GM21619 (cell line): Measurements from ENCODE around the gene PTPRD.
A peak's percentile ranks its signal among the peaks of the same experiment; 100 is the strongest.

Experiments used
- ATAC-seq: cut with Tn5 transposase; IDR thresholded peaks from one replicate; pipeline ENCODE4 v1.9.1; 2021; ENCODE audit not compliant: unreplicated experiment

Gene PTPRD

GRCh38 chr9:9625248-9625647 lies 987.6 kb downstream of the PTPRD start:
- ATAC-seq = no peak

- ATAC-seq = no peak
These were observed 989.3 kb downstream of the PTPRD start for GRCh38 chr9:9623506-9623905.

GRCh38 chr9:9621355-9621940 lies 991.4 kb downstream of the PTPRD start:
- ATAC-seq = no peak

- ATAC-seq = no peak
These were observed 992.1 kb downstream of the PTPRD start for GRCh38 chr9:9620736-9621135.

- no peak for ATAC-seq
These were observed 997.7 kb downstream of the PTPRD start for GRCh38 chr9:9615086-9615485.

GRCh38 chr9:9614607-9615006 lies 998.2 kb downstream of the PTPRD start:
- no peak for ATAC-seq

- ATAC-seq = peak; percentile 47
These were observed 1000.0 kb downstream of the PTPRD start for GRCh38 chr9:9612755-9613154.

- peak; percentile 78 for ATAC-seq
These were observed 1000.5 kb downstream of the PTPRD start for GRCh38 chr9:9612270-9612669.

- ATAC-seq = no peak
These were observed 1007.1 kb downstream of the PTPRD start for GRCh38 chr9:9605681-9606080.

- ATAC-seq = no peak
These were observed 1009.5 kb downstream of the PTPRD start for GRCh38 chr9:9603345-9603744.

GRCh38 chr9:9598723-9599122 lies 1014.1 kb downstream of the PTPRD start:
- no peak for ATAC-seq

- no peak for ATAC-seq
These were observed 1020.7 kb downstream of the PTPRD start for GRCh38 chr9:9592104-9592503.

- ATAC-seq = no peak
These were observed 1026.9 kb downstream of the PTPRD start for GRCh38 chr9:9585920-9586319.

GRCh38 chr9:9574080-9574479 lies 1038.7 kb downstream of the PTPRD start:
- ATAC-seq = no peak

- ATAC-seq = no peak
These were observed 1047.1 kb downstream of the PTPRD start for GRCh38 chr9:9565700-9566099.

- ATAC-seq = no peak
These were observed 1049.0 kb downstream of the PTPRD start for GRCh38 chr9:9563817-9564216.

- no peak for ATAC-seq
These were observed 1052.3 kb downstream of the PTPRD start for GRCh38 chr9:9560382-9561035.

GRCh38 chr9:9558907-9559306 lies 1053.9 kb downstream of the PTPRD start:
- no peak for ATAC-seq

- ATAC-seq = no peak
These were observed 1054.9 kb downstream of the PTPRD start for GRCh38 chr9:9557804-9558334.

GRCh38 chr9:9556865-9557803 lies 1055.7 kb downstream of the PTPRD start:
- ATAC-seq = no peak

GRCh38 chr9:9552665-9553064 lies 1060.1 kb downstream of the PTPRD start:
- no peak for ATAC-seq

GRCh38 chr9:9538766-9539165 lies 1074.0 kb downstream of the PTPRD start:
- ATAC-seq = no peak
